ENCODE measurements around the gene IMPA2.
"Not testable (repeated sequence)": the region's sequence is repeated elsewhere in the genome, so short reads cannot be mapped to it uniquely, and the experiment has no call there.

IMPA2 gene

GRCh38 chr18:12038639-12039539 is 57.6 kb downstream of the IMPA2 start:
- peaks cover 9% of the 10 kb centered on the region for H3K4me1 ChIP-seq (ENCODE audit: control insufficient read depth, insufficient read depth, low read length)
- no peaks in the 10 kb centered on the region for H3K9me3 ChIP-seq (ENCODE audit: control insufficient read depth, low read length)
- H3K9ac ChIP-seq (ENCODE audit: low read length) = peak overlapping the region; percentile 64
- H3K36me3 ChIP-seq (ENCODE audit: control insufficient read depth, insufficient read depth, low read length) = no peaks in the 10 kb centered on the region
- H3K27me3 ChIP-seq (ENCODE audit: control insufficient read depth, insufficient read depth, low read length) = peaks cover 5% of the 10 kb centered on the region
- peak overlapping the region; percentile 37 for H3K4me3 ChIP-seq (ENCODE audit: low read length)

GRCh38 chr18:12039540-12039930 is 58.2 kb downstream of the IMPA2 start:
- H3K9me3 ChIP-seq (ENCODE audit: control insufficient read depth, low read length); H3K4me3 ChIP-seq (ENCODE audit: low read length); H3K27me3 ChIP-seq (ENCODE audit: control insufficient read depth, insufficient read depth, low read length); H3K36me3 ChIP-seq (ENCODE audit: control insufficient read depth, insufficient read depth, low read length); H3K4me1 ChIP-seq (ENCODE audit: control insufficient read depth, insufficient read depth, low read length); H3K9ac ChIP-seq (ENCODE audit: low read length): not testable (repeated sequence)

DNA sequence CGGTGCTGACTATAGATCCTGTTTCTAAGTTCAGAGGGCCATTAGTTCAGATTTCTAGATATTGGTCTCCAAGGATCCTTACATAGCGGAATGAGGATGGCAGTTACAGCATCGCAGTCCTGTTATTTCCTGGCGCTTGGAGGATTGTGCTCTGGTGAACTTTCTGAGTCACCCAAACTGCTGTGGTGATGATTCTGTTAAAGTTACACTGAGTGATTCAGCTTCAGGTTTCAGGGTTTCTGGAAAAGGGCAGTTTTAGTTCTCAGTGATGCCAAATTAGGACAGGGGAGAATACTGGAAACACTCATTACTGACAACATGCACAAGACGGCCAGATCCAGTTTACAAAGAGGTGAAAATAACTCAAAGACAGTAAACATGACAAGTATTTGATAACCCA is 60.3 kb downstream of the IMPA2 start:
- Histone ChIP-seq H3K27me3 (ENCODE audit: control insufficient read depth, insufficient read depth, low read length) (peaks cover 5% of the 10 kb centered on the region), H3K9ac (ENCODE audit: low read length) (no peak overlapping the region), H3K4me1 (ENCODE audit: control insufficient read depth, insufficient read depth, low read length) (peaks cover 9% of the 10 kb centered on the region), H3K36me3 (ENCODE audit: control insufficient read depth, insufficient read depth, low read length) (no peaks in the 10 kb centered on the region), H3K4me3 (ENCODE audit: low read length) (no peak overlapping the region), H3K9me3 (ENCODE audit: control insufficient read depth, low read length) (no peaks in the 10 kb centered on the region)

- peaks cover 3% of the 10 kb centered on the region for H3K27me3 ChIP-seq (ENCODE audit: control insufficient read depth, insufficient read depth, low read length)
- no peak overlapping the region for H3K9ac ChIP-seq (ENCODE audit: low read length)
- H3K4me1 ChIP-seq (ENCODE audit: control insufficient read depth, insufficient read depth, low read length) = no peaks in the 10 kb centered on the region
- H3K9me3 ChIP-seq (ENCODE audit: control insufficient read depth, low read length) = no peaks in the 10 kb centered on the region
- H3K36me3 ChIP-seq (ENCODE audit: control insufficient read depth, insufficient read depth, low read length) = no peaks in the 10 kb centered on the region
- no peak overlapping the region for H3K4me3 ChIP-seq (ENCODE audit: low read length)
Observed at GRCh38 chr18:12043811-12044210, 62.5 kb downstream of the IMPA2 start.

GRCh38 chr18:12044591-12044990 is 63.3 kb downstream of the IMPA2 start:
- no peak overlapping the region for H3K4me3 ChIP-seq (ENCODE audit: low read length)
- H3K9ac ChIP-seq (ENCODE audit: low read length) = no peak overlapping the region
- peaks cover 3% of the 10 kb centered on the region for H3K27me3 ChIP-seq (ENCODE audit: control insufficient read depth, insufficient read depth, low read length)
- H3K9me3 ChIP-seq (ENCODE audit: control insufficient read depth, low read length) = no peaks in the 10 kb centered on the region
- no peaks in the 10 kb centered on the region for H3K4me1 ChIP-seq (ENCODE audit: control insufficient read depth, insufficient read depth, low read length)
- H3K36me3 ChIP-seq (ENCODE audit: control insufficient read depth, insufficient read depth, low read length) = no peaks in the 10 kb centered on the region

DNA sequence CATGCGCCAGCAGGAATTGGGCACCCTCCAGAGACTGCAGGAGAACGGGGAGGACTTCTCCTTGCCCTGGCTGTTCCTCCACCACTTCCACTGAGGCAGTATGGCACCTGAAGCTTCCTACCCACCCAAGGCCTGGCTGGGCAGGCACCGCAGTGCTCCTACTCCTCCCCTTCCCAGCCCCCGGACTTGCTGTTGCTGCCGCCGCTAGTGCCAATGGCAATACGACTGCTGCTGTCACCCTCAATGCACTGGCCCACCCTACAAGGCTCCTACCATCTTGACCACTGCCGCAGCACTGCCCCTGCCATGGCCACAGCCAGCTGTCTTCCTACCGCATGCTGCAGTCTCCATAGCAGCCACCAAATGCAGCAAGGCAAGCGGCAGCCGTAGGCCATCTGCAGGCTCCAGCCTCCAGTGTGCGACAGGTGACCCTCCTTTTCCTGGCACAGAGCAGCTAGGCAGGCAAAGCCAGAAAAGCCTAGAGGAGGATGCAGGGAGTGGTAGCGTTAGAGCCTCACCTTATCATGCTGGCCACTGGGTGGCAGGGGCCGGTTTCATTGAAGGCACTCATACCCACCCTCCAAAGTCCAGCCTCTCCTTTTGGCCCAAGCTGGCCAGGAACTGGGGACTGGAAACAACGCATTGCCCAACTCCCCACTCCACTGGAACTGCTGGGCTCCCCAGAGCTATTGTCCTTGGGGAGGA is 64.9 kb downstream of the IMPA2 start:
- peaks cover 3% of the 10 kb centered on the region for H3K27me3 ChIP-seq (ENCODE audit: control insufficient read depth, insufficient read depth, low read length)
- no peak overlapping the region for H3K4me3 ChIP-seq (ENCODE audit: low read length)
- no peaks in the 10 kb centered on the region for H3K4me1 ChIP-seq (ENCODE audit: control insufficient read depth, insufficient read depth, low read length)

DNA sequence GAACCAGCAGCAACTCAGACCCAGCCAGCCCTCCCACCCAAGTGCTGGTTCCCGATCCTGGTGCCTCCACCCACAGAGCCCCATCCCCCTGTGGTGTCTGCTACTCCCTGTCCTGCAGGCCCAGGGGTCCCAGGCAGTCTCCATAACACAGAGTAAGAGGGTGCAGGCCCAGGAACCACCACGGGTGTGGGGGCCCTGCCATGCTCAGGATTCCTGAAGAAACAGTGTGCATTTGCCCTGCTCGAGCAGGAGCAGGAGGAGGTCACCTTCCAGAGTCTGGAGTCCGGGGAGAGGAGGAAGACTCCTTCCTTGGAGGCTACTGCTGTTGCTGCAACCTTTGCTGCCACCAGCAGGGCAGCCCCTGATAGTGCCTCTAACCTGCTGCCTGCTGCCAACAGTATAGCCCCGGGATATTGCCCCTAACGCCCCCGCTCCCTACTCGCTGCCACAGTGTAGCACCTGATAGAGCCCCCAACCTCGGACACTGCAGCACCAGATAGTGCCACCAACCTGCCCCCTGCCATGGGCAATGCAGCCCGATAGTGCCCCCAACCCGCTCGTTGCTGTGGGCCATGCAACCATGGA is 65.5 kb downstream of the IMPA2 start:
- Histone ChIP-seq H3K9ac (ENCODE audit: low read length) (no peak overlapping the region), H3K36me3 (ENCODE audit: control insufficient read depth, insufficient read depth, low read length) (no peaks in the 10 kb centered on the region), H3K9me3 (ENCODE audit: control insufficient read depth, low read length) (no peaks in the 10 kb centered on the region)

More for the DNA sequence above, 64.9 kb downstream of the IMPA2 start:
- Histone ChIP-seq H3K9me3 (ENCODE audit: control insufficient read depth, low read length) (no peaks in the 10 kb centered on the region), H3K9ac (ENCODE audit: low read length) (no peak overlapping the region), H3K36me3 (ENCODE audit: control insufficient read depth, insufficient read depth, low read length) (no peaks in the 10 kb centered on the region)

DNA sequence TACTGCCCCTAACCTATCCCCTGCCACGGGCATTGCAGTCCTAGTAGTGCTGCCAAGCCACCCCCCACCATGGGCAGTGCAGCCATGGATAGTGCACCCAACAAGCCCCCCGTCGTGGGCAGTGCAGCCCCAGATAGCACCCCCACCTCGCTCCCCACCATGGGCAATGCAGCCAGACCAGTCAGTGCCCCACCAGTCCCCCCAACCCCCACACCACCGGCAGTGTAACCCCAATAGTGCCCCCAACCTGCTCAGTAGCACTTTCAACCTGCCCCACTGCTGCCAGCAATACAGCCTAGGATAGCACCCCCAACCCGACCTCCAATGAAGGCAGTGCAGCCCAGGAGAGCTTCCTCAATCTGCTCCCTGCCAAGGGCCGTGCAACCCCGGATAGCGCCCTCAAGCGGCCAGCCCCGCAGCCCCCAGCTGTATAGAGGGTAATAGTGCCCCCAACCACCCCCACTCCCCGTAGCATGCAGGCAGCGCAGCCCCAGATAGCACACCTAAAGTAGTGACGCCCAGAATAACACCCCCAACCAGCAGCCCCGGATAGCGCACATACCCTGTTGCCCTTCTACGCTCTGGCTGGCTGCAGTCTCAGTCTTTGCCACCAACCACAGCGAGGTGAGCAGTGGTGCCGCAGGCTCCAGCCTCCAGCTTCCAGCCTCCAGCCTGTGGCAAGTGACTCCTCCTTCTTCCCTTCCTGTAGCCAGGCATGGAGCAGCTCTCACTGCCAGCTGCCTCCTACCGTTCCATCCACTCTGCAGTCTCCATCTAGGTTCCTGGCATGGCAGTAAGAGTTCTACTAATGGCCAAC is 66.9 kb downstream of the IMPA2 start:
- Histone ChIP-seq H3K27me3 (ENCODE audit: control insufficient read depth, insufficient read depth, low read length) (peaks cover 3% of the 10 kb centered on the region), H3K4me1 (ENCODE audit: control insufficient read depth, insufficient read depth, low read length) (no peaks in the 10 kb centered on the region), H3K36me3 (ENCODE audit: control insufficient read depth, insufficient read depth, low read length) (no peaks in the 10 kb centered on the region), H3K4me3 (ENCODE audit: low read length) (no peak overlapping the region), H3K9ac (ENCODE audit: low read length) (no peak overlapping the region), H3K9me3 (ENCODE audit: control insufficient read depth, low read length) (no peaks in the 10 kb centered on the region)

More for the DNA sequence above, 65.5 kb downstream of the IMPA2 start:
- no peaks in the 10 kb centered on the region for H3K4me1 ChIP-seq (ENCODE audit: control insufficient read depth, insufficient read depth, low read length)
- H3K27me3 ChIP-seq (ENCODE audit: control insufficient read depth, insufficient read depth, low read length) = peaks cover 3% of the 10 kb centered on the region
- H3K4me3 ChIP-seq (ENCODE audit: low read length) = no peak overlapping the region

DNA sequence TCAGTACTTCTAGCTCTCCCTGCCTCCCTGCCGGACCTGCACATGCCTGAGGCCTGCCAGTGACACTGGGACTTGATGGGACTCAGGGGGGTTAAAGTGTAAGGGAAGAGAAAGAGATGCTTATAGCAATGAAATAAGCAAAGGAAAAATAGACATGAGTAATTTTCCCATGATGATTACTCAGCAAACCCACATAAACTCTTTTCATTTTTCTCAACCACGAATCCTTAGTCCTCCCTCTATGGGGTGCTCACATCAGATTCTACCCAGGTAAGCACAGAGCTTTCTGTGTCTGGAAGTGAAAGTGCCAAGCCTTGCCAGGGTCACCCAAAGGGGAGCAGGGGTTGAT is 67.5 kb downstream of the IMPA2 start:
- H3K4me1 ChIP-seq (ENCODE audit: control insufficient read depth, insufficient read depth, low read length) = no peaks in the 10 kb centered on the region
- H3K27me3 ChIP-seq (ENCODE audit: control insufficient read depth, insufficient read depth, low read length) = peaks cover 3% of the 10 kb centered on the region
- H3K9ac ChIP-seq (ENCODE audit: low read length) = no peak overlapping the region
- H3K9me3 ChIP-seq (ENCODE audit: control insufficient read depth, low read length) = no peaks in the 10 kb centered on the region
- no peaks in the 10 kb centered on the region for H3K36me3 ChIP-seq (ENCODE audit: control insufficient read depth, insufficient read depth, low read length)
- no peak overlapping the region for H3K4me3 ChIP-seq (ENCODE audit: low read length)

DNA sequence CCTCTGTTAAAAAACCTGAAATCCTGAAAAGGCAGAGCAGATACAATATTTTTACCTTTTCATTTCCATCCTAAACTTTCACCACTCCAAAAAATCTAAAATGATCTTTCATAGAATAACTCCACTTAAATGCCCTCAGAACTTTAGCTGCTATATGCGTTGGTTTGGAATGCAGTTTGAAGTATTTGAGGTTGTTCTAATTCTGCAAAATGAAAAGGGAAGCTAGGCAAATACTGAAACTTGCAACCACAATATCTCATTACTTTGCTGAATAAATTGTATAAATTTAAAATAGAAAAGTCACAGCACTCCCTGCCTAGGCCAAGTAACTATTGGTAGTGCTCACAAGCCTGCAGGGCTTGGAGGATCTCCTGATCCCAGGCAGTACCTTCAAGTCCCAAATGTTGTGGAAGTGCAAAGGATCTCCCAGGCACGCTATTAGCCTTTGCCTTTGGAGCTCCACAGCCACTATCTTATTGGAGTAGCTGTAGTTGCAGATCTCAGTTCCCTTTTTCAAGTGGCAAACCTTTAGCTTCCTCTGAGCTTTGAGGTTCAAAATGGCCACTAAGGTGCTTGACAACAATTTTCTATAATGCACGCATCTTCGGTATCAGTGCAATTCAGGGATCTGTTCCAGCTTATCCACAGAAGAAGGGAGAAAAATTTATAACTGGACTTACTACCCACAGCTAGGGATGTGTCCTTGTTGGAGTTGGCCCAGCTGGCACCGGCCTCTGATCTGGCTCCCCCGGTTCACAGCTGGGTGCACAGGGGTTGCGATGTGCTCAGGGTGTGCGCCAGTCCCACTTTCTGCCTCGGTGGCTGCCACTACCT is 68.9 kb downstream of the IMPA2 start:
- Histone ChIP-seq H3K36me3 (ENCODE audit: control insufficient read depth, insufficient read depth, low read length) (no peaks in the 10 kb centered on the region), H3K4me1 (ENCODE audit: control insufficient read depth, insufficient read depth, low read length) (no peaks in the 10 kb centered on the region), H3K27me3 (ENCODE audit: control insufficient read depth, insufficient read depth, low read length) (peaks cover 3% of the 10 kb centered on the region), H3K9ac (ENCODE audit: low read length) (no peak overlapping the region), H3K4me3 (ENCODE audit: low read length) (no peak overlapping the region), H3K9me3 (ENCODE audit: control insufficient read depth, low read length) (no peaks in the 10 kb centered on the region)

GRCh38 chr18:12052866-12053265 is 71.6 kb downstream of the IMPA2 start:
- Histone ChIP-seq H3K9ac (ENCODE audit: low read length) (no peak overlapping the region), H3K4me3 (ENCODE audit: low read length) (no peak overlapping the region), H3K36me3 (ENCODE audit: control insufficient read depth, insufficient read depth, low read length) (no peaks in the 10 kb centered on the region), H3K9me3 (ENCODE audit: control insufficient read depth, low read length) (no peaks in the 10 kb centered on the region), H3K4me1 (ENCODE audit: control insufficient read depth, insufficient read depth, low read length) (no peaks in the 10 kb centered on the region), H3K27me3 (ENCODE audit: control insufficient read depth, insufficient read depth, low read length) (no peaks in the 10 kb centered on the region)
